Heart left ventricle (tissue), 16 donors: ENCODE results near the gene AURKAIP1. TPM values are rescaled to one million over a fixed set of nuclear protein-coding genes. Genes with fewer than 3 reads are reported as not detected.

Experiments
- ATAC-seq, 4 donors: fragments of 200-7000 bp; cut with Tn5 transposase; one replicate each; pipeline ENCODE4 v1.9.1; 2020 to 2022; ENCODE audit warnings: moderate library complexity in 4 of 4, mild to moderate bottlenecking in 3 of 4, moderate number of reproducible peaks in 1 of 4
- DNase-seq, 5 donors: peaks; one replicate each; pipeline ENCODE4 v3.0.0-alpha.2; 2020
- H3K27ac ChIP-seq, 12 donors: fragments of 200-600 bp; sonication (generic) in 4 of 12; one replicate each; pipeline versions ENCODE4 v1.5.0 to v1.8.0; 2016 to 2022; ENCODE audit warnings: mild to moderate bottlenecking in 2 of 12
- H3K27me3 ChIP-seq, 9 donors: fragments of 200-600 bp; sonication (generic) in 2 of 9; one replicate each; pipeline versions ENCODE4 v1.5.1 to v1.8.0; 2016 to 2022; ENCODE audit warnings: mild to moderate bottlenecking in 3 of 9
- H3K36me3 ChIP-seq, 9 donors: fragments of 200-600 bp; sonication (generic) in 2 of 9; one replicate each; pipeline versions ENCODE4 v1.5.0 to v1.8.0; 2018 to 2022; ENCODE audit warnings: mild to moderate bottlenecking in 2 of 9
- H3K4me1 ChIP-seq, 12 donors: fragments of 200-600 bp; sonication (generic) in 4 of 12; one replicate each; pipeline versions ENCODE4 v1.5.0 to v1.8.0; 2016 to 2022; ENCODE audit warnings: mild to moderate bottlenecking in 3 of 12
- H3K4me3 ChIP-seq, 12 donors: fragments of 200-600 bp; sonication (generic) in 4 of 12; one replicate each; pipeline versions ENCODE4 v1.5.0 to v1.8.0; 2017 to 2022; ENCODE audit warnings: mild to moderate bottlenecking in 9 of 12, moderate library complexity in 4 of 12
- H3K9me3 ChIP-seq, 12 donors: fragments of 200-600 bp; sonication (generic) in 4 of 12; one replicate each; pipeline versions ENCODE4 v1.5.0 to v1.8.0; 2016 to 2022; ENCODE audit warnings: mild to moderate bottlenecking in 1 of 12
- CTCF ChIP-seq, 12 donors: fragments of 200-600 bp; sonication (generic) in 4 of 12; IDR thresholded peaks; one replicate each; pipeline versions ENCODE4 v1.5.0 to v1.8.0; 2018 to 2022; ENCODE audit warnings: antibody characterized with exemption in 12 of 12, mild to moderate bottlenecking in 5 of 12
- POLR2A ChIP-seq, 2 donors: fragments of 450-650 bp; IDR thresholded peaks; one replicate each; pipeline ENCODE4 v1.6.1; 2017; ENCODE audit warnings: antibody characterized with exemption in 2 of 2, mild to moderate bottlenecking in 2 of 2, moderate library complexity in 2 of 2
- WGBS, 4 donors: extraction: QIAGEN DNeasy Blood & Tissue Kit in 2 of 4; methylation state at CpG; one replicate each; pipeline versions ENCODE4 v1.1.5 to v1.1.7; 2013 to 2018; 5-methylcytosine and 5-hydroxymethylcytosine counted together
- intact Hi-C, 10 donors: fragments of 100-400 bp; cut with DNase I; formaldehyde crosslinking; loops; one replicate each; pipeline versions ENCODE4 v1.11.1 to v1.14.2; 2022
- polyA plus RNA-seq, 2 donors: library from polyadenylated mRNA; stranded (reverse); fragments of 200-250 nt; gene quantifications; one replicate each; pipeline ENCODE4 v1.2.3, GENCODE V29; 2013
- total RNA-seq, 9 donors: library from RNA; depleted of rRNA in 2 of 9; stranded (reverse); fragments of >200 nt in 2 of 9; fragmentation: NEBNext Ultra II Directional in 3 of 9; extraction: Animal tissue kit (Norgen Biotek cat#: 25700) in 3 of 9; gene quantifications; one replicate each; pipeline versions ENCODE4 v1.1.0 to v1.2.4, GENCODE V29; 2016 to 2023
- donor health status: ischemic (EF 13 %, LVEDD 7.1; RV severe dilation, severe dysfunction).
- donor health status: healthy with polysubstance abuse.
- donor health status: DM: no; HTN: yes; CAD: no.
- donor health status: DM: no; HTN: no; CAD: no.
- donor health status: ischemic (EF 25% LVEDD 6.9; RV normal size, moderate dysfunction).
- donor health status: ischemic (EF 25% LVEDD 5.7; RV mildly dilated, moderate dysfunction).
- donor health status: healthy.
- donor health status: DM: yes; HTN: yes; CAD: no.
- donor health status: ischemic (EF 35%, LVEDD 5.7; RV mildly dilated, moderate dysfunction).
- donor health status: nonischemic (EF 11% LVEDD 7.7; RV severe dilation, severe dysfunction).
- donor health status: DM: yes; HTN: yes; CAD: no.
- donor health status: PGD.
- donor health status: ischemic (EF 29% LVEDD 5.4; RV normal size, mild dysfunction).
- donor health status: nonischemic (EF 23%, LVEDD 6.1; RV moderate dilation, normal function).

AURKAIP1 gene
- total and polyA plus RNA-seq, 11 donors = 157 to 465 (median 192) TPM

- no peaks in the 10 kb centered on the region for H3K9me3 ChIP-seq
- ATAC-seq (no peak), DNase-seq (peak in 2 of 5 donors; percentile 30 to 56)
- 75 to 80% (median 77%) methylated on average over 28 to 35 of the region's 35 CpGs for whole genome bisulfite sequencing, 4 donors
- peak overlapping the region in 9 of 12 donors; percentile 28 to 91 (median 78) for H3K27ac ChIP-seq
- no peaks in the 10 kb centered on the region for H3K36me3 ChIP-seq
- H3K4me1 ChIP-seq = peaks cover 0 to 33% (median 7%) of the 10 kb centered on the region in 12 donors
- intact Hi-C loops = loop anchor here in 1 of 10 donors (10.0 kb wide), 1 partner anchor 327 kb away; no protein-coding TSS in a partner anchor
- peak overlapping the region in 3 of 12 donors; percentile 3 to 19 (median 10) for H3K4me3 ChIP-seq
- peaks cover 0 to 26% (median 4%) of the 10 kb centered on the region in 9 donors for H3K27me3 ChIP-seq
- no peak for TF ChIP-seq POLR2A (IDR thresholded peaks at IDR 0.05)
- no peak for TF ChIP-seq CTCF (IDR thresholded peaks at IDR 0.05)
Observed at GRCh38 chr1:1361233-1361981, 13.6 kb downstream of the AURKAIP1 start.

- 69 to 75% (median 73%) methylated on average over 17 to 20 of the region's 20 CpGs for WGBS, 4 donors
- no peaks in the 10 kb centered on the region for H3K9me3 ChIP-seq
- intact Hi-C loops = loop anchor here in 1 of 10 donors (10.0 kb wide), 1 partner anchor 326 kb away; no protein-coding TSS in a partner anchor
- peak overlapping the region; percentile 53 to 91 (median 82) for H3K27ac ChIP-seq
- peak; percentile 72 to 87 (median 80) for DNase-seq
- ATAC-seq = peak; percentile 30 to 69 (median 60)
- TF ChIP-seq POLR2A (IDR thresholded peaks at IDR 0.05) = peak in 1 of 2 donors; percentile 11
- no peak for TF ChIP-seq CTCF (IDR thresholded peaks at IDR 0.05)
- H3K27me3 ChIP-seq = peaks cover 0 to 26% (median 4%) of the 10 kb centered on the region in 9 donors
- H3K36me3 ChIP-seq = no peaks in the 10 kb centered on the region
- H3K4me1 ChIP-seq = peaks cover 0 to 33% (median 7%) of the 10 kb centered on the region in 12 donors
- H3K4me3 ChIP-seq = no peak overlapping the region
Observed at GRCh38 chr1:1360506-1361169, 14.4 kb downstream of the AURKAIP1 start.

- no peaks in the 10 kb centered on the region for H3K9me3 ChIP-seq
- intact Hi-C loops = loop anchor here in 1 of 10 donors (10.0 kb wide), 1 partner anchor 325 kb away; no protein-coding TSS in a partner anchor
- H3K27me3 ChIP-seq = peaks cover 0 to 33% (median 8%) of the 10 kb centered on the region in 9 donors
- peak; percentile 35 to 62 (median 50) for ATAC-seq
- WGBS, 4 donors = 66 to 71% (median 68%) methylated on average over 27 to 28 of the region's 28 CpGs
- H3K4me3 ChIP-seq = peak overlapping the region in 5 of 12 donors; percentile 34 to 81 (median 66)
- TF ChIP-seq POLR2A (IDR thresholded peaks at IDR 0.05) (no peak), CTCF (IDR thresholded peaks at IDR 0.05) (no peak)
- peaks cover 0 to 39% (median 12%) of the 10 kb centered on the region in 12 donors for H3K4me1 ChIP-seq
- peak overlapping the region; percentile 53 to 91 (median 82) for H3K27ac ChIP-seq
- DNase-seq = peak; percentile 67 to 79 (median 75)
- H3K36me3 ChIP-seq = no peaks in the 10 kb centered on the region
Observed at GRCh38 chr1:1359664-1360468, 15.1 kb downstream of the AURKAIP1 start.
